Heart right ventricle (tissue), 16 donors: ENCODE data around the gene IL1RN. TPM values are rescaled to one million over a fixed set of nuclear protein-coding genes. Genes with fewer than 3 reads are reported as not detected.

ENCODE experiments used
- ATAC-seq, 8 donors: fragments of 200-7000 bp; cut with Tn5 transposase; one replicate each; pipeline ENCODE4 v1.9.1; 2020; ENCODE audit warnings: mild to moderate bottlenecking in 8 of 8, moderate library complexity in 8 of 8, moderate number of reproducible peaks in 1 of 8
- DNase-seq, 2 donors: peaks; one replicate each; pipeline ENCODE4 v3.0.0-alpha.2; 2020
- H3K27ac ChIP-seq, 10 donors: fragments of 200-600 bp; sonication (generic) in 2 of 10; one replicate each; pipeline versions ENCODE4 v1.5.0 to v1.8.0; 2020 to 2022; ENCODE audit warnings: mild to moderate bottlenecking in 3 of 10
- H3K27me3 ChIP-seq, 7 donors: fragments of 200-600 bp; one replicate each; pipeline ENCODE4 v1.8.0; 2021 to 2022; ENCODE audit warnings: mild to moderate bottlenecking in 2 of 7
- H3K36me3 ChIP-seq, 9 donors: fragments of 200-600 bp; sonication (generic) in 1 of 9; one replicate each; pipeline versions ENCODE4 v1.5.0 to v1.8.0; 2020 to 2022; ENCODE audit warnings: mild to moderate bottlenecking in 2 of 9
- H3K4me1 ChIP-seq, 9 donors: fragments of 200-600 bp; sonication (generic) in 1 of 9; one replicate each; pipeline versions ENCODE4 v1.5.0 to v1.8.0; 2020 to 2022; ENCODE audit warnings: mild to moderate bottlenecking in 4 of 9
- H3K4me3 ChIP-seq, 10 donors: fragments of 200-600 bp; sonication (generic) in 2 of 10; one replicate each; pipeline versions ENCODE4 v1.5.0 to v1.8.0; 2020 to 2022; ENCODE audit warnings: mild to moderate bottlenecking in 7 of 10, moderate library complexity in 2 of 10
- H3K9me3 ChIP-seq, 11 donors: fragments of 200-600 bp in 10 of 11; sonication (generic) in 2 of 11; one replicate each; pipeline versions ENCODE4 v1.5.0 to v1.8.0; 2013 to 2022; ENCODE audit warnings: mild to moderate bottlenecking in 2 of 11, control low read depth in 1 of 11, moderate library complexity in 1 of 11
- CTCF ChIP-seq, 9 donors: fragments of 200-600 bp; sonication (generic) in 2 of 9; IDR thresholded peaks; one replicate each; pipeline versions ENCODE4 v1.5.0 to v1.8.0; 2021 to 2022; ENCODE audit warnings: antibody characterized with exemption in 9 of 9, mild to moderate bottlenecking in 5 of 9, moderate library complexity in 1 of 9
- WGBS, 2 donors: extraction: QIAGEN DNeasy Blood & Tissue Kit; methylation state at CpG; one replicate each; pipeline ENCODE4 v1.1.7; 2013; ENCODE audit warnings: inconsistent platforms in 1 of 2; 5-methylcytosine and 5-hydroxymethylcytosine counted together
- intact Hi-C, 10 donors: fragments of 100-400 bp; cut with DNase I; formaldehyde crosslinking; loops; one replicate each; pipeline versions ENCODE4 v1.11.1 to v1.14.2; 2022
- long read RNA-seq, 3 donors: library from polyadenylated mRNA; unstranded; transcript quantifications; one replicate each; pipeline ENCODE4 v2.0.0, GENCODE V29; 2020 to 2021
- polyA plus RNA-seq, 2 donors: library from polyadenylated mRNA; stranded (reverse); fragments of 200-250 nt; gene quantifications; one replicate each; pipeline ENCODE4 v1.2.3, GENCODE V29; 2013
- total RNA-seq, 10 donors: library from RNA; stranded (reverse); fragmentation: NEBNext Ultra II Directional in 3 of 10; extraction: Animal tissue kit (Norgen Biotek cat#: 25700) in 3 of 10; gene quantifications; one replicate each; pipeline versions ENCODE4 v1.2.1 to v1.2.4, GENCODE V29; 2021 to 2023
- donor health status: Arrhythmogenic right ventricular cardiomyopathy.
- donor health status: ischemic (EF 13 %, LVEDD 7.1; RV severe dilation, severe dysfunction).
- donor health status: healthy with polysubstance abuse.
- donor health status: DM: no; HTN: yes; CAD: no.
- donor health status: DM: no; HTN: no; CAD: no.
- donor health status: ischemic (EF 25% LVEDD 6.9; RV normal size, moderate dysfunction).
- donor health status: ischemic (EF 25% LVEDD 5.7; RV mildly dilated, moderate dysfunction).
- donor health status: healthy.
- donor health status: DM: yes; HTN: yes; CAD: no.
- donor health status: Ischemic cardiomyopathy.
- donor health status: ischemic (EF 35%, LVEDD 5.7; RV mildly dilated, moderate dysfunction).
- donor health status: nonischemic (EF 11% LVEDD 7.7; RV severe dilation, severe dysfunction).
- donor health status: DM: yes; HTN: yes; CAD: no.
- donor health status: PGD.
- donor health status: ischemic (EF 29% LVEDD 5.4; RV normal size, mild dysfunction).
- donor health status: nonischemic (EF 23%, LVEDD 6.1; RV moderate dilation, normal function).

IL1RN gene, protein sequence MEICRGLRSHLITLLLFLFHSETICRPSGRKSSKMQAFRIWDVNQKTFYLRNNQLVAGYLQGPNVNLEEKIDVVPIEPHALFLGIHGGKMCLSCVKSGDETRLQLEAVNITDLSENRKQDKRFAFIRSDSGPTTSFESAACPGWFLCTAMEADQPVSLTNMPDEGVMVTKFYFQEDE
- total RNA-seq (1 to 10 TPM in 2 of 10 donors, under 1 TPM in 6, not detected in 2; 0.22 to 9.2 (median 0.86) TPM), polyA plus RNA-seq (under 1 TPM; 0.22 to 0.87 TPM)
- long read RNA-seq, donor 1: 0 reads
- long read RNA-seq, donor 2: 0 reads
- long read RNA-seq, donor 3: 0 reads

DNA sequence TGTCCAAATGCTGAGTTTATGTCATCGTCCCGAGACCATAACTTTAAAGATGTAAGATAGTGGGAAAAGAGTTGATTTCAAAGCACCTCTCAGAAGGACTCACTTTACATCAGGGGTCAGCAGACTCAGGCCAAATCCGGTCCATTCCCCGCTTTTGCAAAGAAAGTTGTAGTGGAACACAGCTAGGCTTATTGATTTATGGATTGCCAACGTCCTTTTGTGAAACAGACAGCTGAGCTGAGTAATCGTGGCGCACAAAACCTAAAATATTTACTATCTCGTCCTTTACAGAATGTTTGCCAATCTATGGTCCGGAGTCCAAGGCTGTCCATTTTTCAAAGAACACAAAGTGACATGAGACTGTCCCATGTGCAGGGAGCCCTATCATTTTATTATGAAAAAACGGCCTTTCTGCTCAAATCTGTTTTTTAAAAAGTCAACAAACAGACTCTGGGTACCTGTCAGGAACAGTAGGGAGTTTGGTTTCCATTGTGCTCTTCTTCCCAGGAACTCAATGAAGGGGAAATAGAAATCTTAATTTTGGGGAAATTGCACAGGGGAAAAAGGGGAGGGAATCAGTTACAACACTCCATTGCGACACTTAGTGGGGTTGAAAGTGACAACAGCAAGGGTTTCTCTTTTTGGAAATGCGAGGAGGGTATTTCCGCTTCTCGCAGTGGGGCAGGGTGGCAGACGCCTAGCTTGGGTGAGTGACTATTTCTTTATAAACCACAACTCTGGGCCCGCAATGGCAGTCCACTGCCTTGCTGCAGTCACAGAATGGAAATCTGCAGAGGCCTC lies at the start of gene IL1RN:
Gene IL1RN, plus strand, starts transcription at position 754 of the 801 bp plus-strand sequence. Its CDS starts 27 bp downstream, at position 781.
- Histone ChIP-seq H3K4me1 (peaks cover 0 to 40% (median 5%) of the 10 kb centered on the region in 9 donors), H3K36me3 (no peaks in the 10 kb centered on the region), H3K4me3 (peak within 1 kb of the TSS in 3 of 10 donors; percentile 2 to 51 (median 3)), H3K27ac (peak within 1 kb of the TSS in 2 of 10 donors; percentile 55 to 88), H3K9me3 (no peaks in the 10 kb centered on the region), H3K27me3 (no peaks in the 10 kb centered on the region)
- 86 to 91% methylated on average over 16 of the region's 16 CpGs for WGBS, 2 donors
- intact Hi-C loops: no loop called here
- DNase-seq: peak in 1 of 2 donors; percentile 18
- peak in 6 of 8 donors; percentile 25 to 59 (median 50) for ATAC-seq
- TF ChIP-seq CTCF (IDR thresholded peaks at IDR 0.05): no peak

GRCh38 chr2:113077921-113078320 lies 49.5 kb upstream of the IL1RN start:
- intact Hi-C loops: no loop called here
- no peak for TF ChIP-seq CTCF (IDR thresholded peaks at IDR 0.05)

GRCh38 chr2:113078350-113078839 lies 49.0 kb upstream of the IL1RN start:
- H3K4me3 ChIP-seq: no peak overlapping the region
- no peaks in the 10 kb centered on the region for H3K9me3 ChIP-seq
- no peaks in the 10 kb centered on the region for H3K36me3 ChIP-seq
- 50 to 70% methylated on average over 6 of the region's 6 CpGs for WGBS, 2 donors
- peaks cover 0 to 9% (median 0%) of the 10 kb centered on the region in 9 donors for H3K4me1 ChIP-seq
- peaks cover 0 to 14% (median 0%) of the 10 kb centered on the region in 7 donors for H3K27me3 ChIP-seq
- intact Hi-C loops: no loop called here
- TF ChIP-seq CTCF (IDR thresholded peaks at IDR 0.05): no peak
- DNase-seq: no peak
- no peak overlapping the region for H3K27ac ChIP-seq
- peak in 2 of 8 donors; percentile 54 to 59 for ATAC-seq

More at GRCh38 chr2:113077921-113078320, 49.5 kb upstream of the IL1RN start:
- no peak overlapping the region for H3K27ac ChIP-seq
- peaks cover 0 to 11% (median 0%) of the 10 kb centered on the region in 7 donors for H3K27me3 ChIP-seq
- no peaks in the 10 kb centered on the region for H3K9me3 ChIP-seq
- 68 to 92% methylated on average over 1 of the region's 1 CpG for WGBS, 2 donors
- no peak for ATAC-seq
- peaks cover 0 to 9% (median 0%) of the 10 kb centered on the region in 9 donors for H3K4me1 ChIP-seq
- H3K36me3 ChIP-seq: no peaks in the 10 kb centered on the region
- no peak overlapping the region for H3K4me3 ChIP-seq
- DNase-seq: no peak

DNA sequence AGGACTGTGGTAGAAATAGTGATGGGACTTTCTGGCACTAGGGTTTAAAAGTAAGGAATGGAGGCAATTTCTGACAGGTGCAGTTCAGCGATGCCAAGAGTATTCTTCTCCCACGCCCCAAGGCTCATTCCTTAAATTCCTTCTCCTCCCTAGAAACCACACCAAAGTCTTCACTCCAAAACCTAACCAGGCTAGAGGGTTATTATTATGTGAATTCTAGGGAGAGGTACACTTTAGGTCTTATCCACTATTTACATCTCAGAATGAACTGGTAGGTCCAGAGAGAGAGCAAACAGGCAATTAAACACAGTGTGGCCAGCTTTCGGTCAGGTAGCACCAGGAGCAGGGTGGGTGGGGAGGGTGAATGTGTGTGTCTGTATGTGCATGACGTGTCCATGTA lies 48.3 kb upstream of the IL1RN start:
- H3K27ac ChIP-seq: no peak overlapping the region
- H3K4me3 ChIP-seq: no peak overlapping the region
- 75 to 89% methylated on average over 4 of the region's 4 CpGs for WGBS, 2 donors
- H3K9me3 ChIP-seq: no peaks in the 10 kb centered on the region
- ATAC-seq (no peak), DNase-seq (no peak)
- no peaks in the 10 kb centered on the region for H3K36me3 ChIP-seq
- peaks cover 0 to 17% (median 0%) of the 10 kb centered on the region in 7 donors for H3K27me3 ChIP-seq
- no peak for TF ChIP-seq CTCF (IDR thresholded peaks at IDR 0.05)
- peaks cover 0 to 9% (median 0%) of the 10 kb centered on the region in 9 donors for H3K4me1 ChIP-seq
- intact Hi-C loops: no loop called here
